T-helper 2 cell treated with Interferon-gamma antibody and Interleukin-4, amounts not matched to agents 5 μg/mL and 100 μg/mL, for 36 hours (primary cell): ENCODE measurements around the gene HS1BP3.

Experiments
- DNase-seq: peaks from one replicate; pipeline ENCODE4 v3.0.0; 2021; ENCODE audit warnings: low spot score
- H3K27ac Mint-ChIP-seq: one replicate; pipeline ENCODE4 v1.8.0; 2021; ENCODE audit warnings: mild to moderate bottlenecking, mixed read lengths
- H3K27me3 Mint-ChIP-seq: one replicate; pipeline ENCODE4 v1.8.0; 2021; ENCODE audit warnings: low read depth, mixed read lengths
- H3K36me3 Mint-ChIP-seq: one replicate; pipeline ENCODE4 v1.8.0; 2021; ENCODE audit warnings: low read depth, mixed read lengths
- H3K4me1 Mint-ChIP-seq: one replicate; pipeline ENCODE4 v1.8.0; 2021; ENCODE audit warnings: low read depth, mixed read lengths
- H3K4me3 Mint-ChIP-seq: one replicate; pipeline ENCODE4 v1.8.0; 2022; ENCODE audit warnings: mild to moderate bottlenecking, moderate library complexity, mixed read lengths
- H3K9me3 Mint-ChIP-seq: one replicate; pipeline ENCODE4 v1.8.0; 2021; ENCODE audit warnings: mixed read lengths

The HS1BP3 gene

DNA sequence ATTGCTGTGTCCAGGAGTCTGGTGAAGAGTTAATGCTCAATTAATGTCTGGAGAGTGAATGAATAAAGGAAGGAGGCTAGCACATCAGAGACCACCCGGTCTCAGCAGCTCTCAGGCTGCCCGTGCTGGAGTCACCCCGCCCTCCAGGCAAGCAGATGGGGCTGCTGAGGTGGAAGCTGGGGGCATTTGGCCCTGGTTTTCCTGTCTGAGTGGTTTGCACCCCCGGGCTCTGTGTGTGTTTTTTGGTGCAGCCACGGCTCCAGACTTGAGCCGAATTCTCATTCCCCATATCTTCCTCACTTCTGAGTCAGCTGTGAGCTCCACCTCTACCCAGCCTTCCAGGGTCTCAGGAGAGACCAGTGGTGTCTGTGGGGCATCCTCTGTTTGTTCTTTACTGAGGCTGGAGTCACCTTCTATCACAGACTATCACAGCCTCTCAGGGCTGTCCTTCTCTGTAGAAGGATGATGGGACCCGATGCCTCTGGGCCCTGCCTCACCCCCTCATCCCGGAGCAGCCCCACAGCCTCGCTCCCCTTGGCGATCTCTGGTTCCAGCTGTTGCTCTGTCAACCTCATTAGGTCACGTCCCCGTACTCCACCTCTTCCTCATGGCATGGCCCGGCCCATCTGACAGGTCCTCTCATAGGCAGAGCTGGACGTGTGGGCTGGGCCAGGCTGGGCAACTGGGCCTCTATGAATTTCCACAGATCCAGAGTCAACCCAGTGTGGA, 60.8 kb downstream of the HS1BP3 start:
- DNase-seq: no peak
- Mint-ChIP-seq H3K4me3 (no peak overlapping the region), H3K36me3 (no peaks in the 10 kb centered on the region), H3K9me3 (no peaks in the 10 kb centered on the region), H3K27me3 (no peaks in the 10 kb centered on the region), H3K4me1 (no peaks in the 10 kb centered on the region), H3K27ac (no peak overlapping the region)

- Mint-ChIP-seq H3K4me1 (no peaks in the 10 kb centered on the region), H3K36me3 (no peaks in the 10 kb centered on the region), H3K27me3 (no peaks in the 10 kb centered on the region), H3K27ac (no peak overlapping the region), H3K9me3 (no peaks in the 10 kb centered on the region), H3K4me3 (no peak overlapping the region)
- DNase-seq: no peak
Observed at GRCh38 chr2:20588918-20589871, 61.7 kb downstream of the HS1BP3 start.

GRCh38 chr2:20585710-20586594, 64.9 kb downstream of the HS1BP3 start:
- Mint-ChIP-seq H3K27ac (no peak overlapping the region), H3K36me3 (no peaks in the 10 kb centered on the region), H3K27me3 (no peaks in the 10 kb centered on the region), H3K9me3 (no peaks in the 10 kb centered on the region), H3K4me1 (no peaks in the 10 kb centered on the region), H3K4me3 (no peak overlapping the region)
- no peak for DNase-seq

DNA sequence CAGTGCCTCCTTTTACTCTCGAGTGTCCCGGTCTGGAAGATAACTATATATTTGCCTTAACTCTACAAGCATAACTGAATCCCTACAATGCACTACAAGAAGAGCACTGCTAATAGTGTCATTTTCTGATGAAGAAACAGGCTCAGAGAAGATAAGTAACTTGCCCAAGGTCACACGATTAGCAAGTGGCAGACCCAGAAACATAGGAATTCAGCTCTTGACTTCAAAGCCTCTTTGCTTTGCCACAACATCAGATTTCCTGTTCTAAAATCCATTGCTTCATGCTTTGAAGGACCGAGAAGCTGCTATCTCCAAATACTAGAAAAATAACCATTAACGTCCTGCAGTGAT, 65.6 kb downstream of the HS1BP3 start:
- H3K9me3 Mint-ChIP-seq: no peaks in the 10 kb centered on the region
- H3K27ac Mint-ChIP-seq: no peak overlapping the region
- no peak for DNase-seq
- H3K4me1 Mint-ChIP-seq: peaks cover 2% of the 10 kb centered on the region
- no peaks in the 10 kb centered on the region for H3K27me3 Mint-ChIP-seq
- H3K4me3 Mint-ChIP-seq: no peak overlapping the region
- H3K36me3 Mint-ChIP-seq: no peaks in the 10 kb centered on the region

DNA sequence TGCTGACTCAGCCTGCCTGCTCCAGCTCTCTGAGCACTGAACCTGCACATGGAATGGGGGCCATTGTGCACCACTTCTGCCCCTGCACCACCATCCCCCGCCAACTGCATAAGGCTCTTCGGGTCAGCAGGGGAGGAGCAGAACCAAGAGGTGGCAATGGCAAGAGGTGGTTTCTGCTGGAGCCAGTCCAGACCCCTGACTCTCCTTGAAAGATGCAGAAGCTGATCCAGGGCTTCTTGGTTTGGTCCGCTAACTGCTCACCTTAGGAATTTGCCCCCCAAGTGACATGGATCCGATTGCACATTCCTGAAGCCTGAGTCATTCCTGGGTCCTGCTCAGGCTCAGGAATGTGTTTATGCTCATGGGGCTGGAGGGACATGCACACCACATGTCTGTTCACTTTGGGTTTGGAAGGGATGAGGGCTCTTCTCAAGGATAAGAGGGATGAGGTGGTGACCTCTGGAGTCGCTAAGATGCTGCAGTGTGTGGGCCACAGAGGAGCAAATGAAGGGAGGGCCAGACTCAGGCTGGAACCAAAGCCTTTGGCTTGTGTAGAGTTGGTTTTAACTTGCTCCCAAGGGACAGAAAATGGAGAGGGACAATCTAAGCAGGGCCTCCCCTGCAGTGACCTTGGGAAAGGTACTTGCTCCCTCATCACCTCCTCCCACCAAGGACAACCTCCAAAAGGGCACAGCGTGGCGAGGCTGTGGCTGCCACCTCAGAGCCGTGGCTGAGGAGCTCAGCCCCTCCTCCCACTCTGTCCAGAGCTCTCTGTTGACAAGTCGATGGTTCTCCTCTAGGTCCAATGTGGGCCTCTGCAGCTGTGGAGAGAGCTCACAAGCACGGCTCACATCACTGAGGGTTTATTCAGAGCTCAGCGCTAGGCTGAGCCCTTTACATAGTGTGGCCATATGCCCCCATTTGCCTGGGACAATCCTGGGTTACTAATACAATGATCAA, 66.2 kb downstream of the HS1BP3 start:
- Mint-ChIP-seq H3K36me3 (no peaks in the 10 kb centered on the region), H3K4me1 (peaks cover 4% of the 10 kb centered on the region), H3K9me3 (no peaks in the 10 kb centered on the region), H3K4me3 (no peak overlapping the region), H3K27me3 (no peaks in the 10 kb centered on the region), H3K27ac (no peak overlapping the region)
- DNase-seq: no peak

DNA sequence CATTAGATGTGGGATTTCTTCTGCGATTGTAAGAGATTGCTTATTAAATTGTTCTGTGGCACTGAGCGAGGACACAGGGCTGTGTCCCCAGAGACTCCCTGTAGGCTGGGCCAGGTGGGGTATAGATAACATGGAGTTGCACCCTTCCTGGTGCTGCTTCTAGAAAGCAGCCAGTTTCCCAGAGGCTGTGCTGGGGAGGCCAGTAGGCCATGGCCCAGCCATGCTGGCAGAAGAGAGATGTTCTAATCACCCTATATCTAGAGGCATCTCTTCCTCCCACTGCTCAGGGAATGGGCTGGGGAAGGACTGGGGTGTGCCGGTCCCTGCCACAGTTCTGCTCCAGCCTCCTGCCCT, 66.9 kb downstream of the HS1BP3 start:
- no peak overlapping the region for H3K27ac Mint-ChIP-seq
- H3K9me3 Mint-ChIP-seq: no peaks in the 10 kb centered on the region
- H3K36me3 Mint-ChIP-seq: no peaks in the 10 kb centered on the region
- H3K4me1 Mint-ChIP-seq: peaks cover 4% of the 10 kb centered on the region
- no peaks in the 10 kb centered on the region for H3K27me3 Mint-ChIP-seq
- no peak overlapping the region for H3K4me3 Mint-ChIP-seq
- DNase-seq: no peak

GRCh38 chr2:20583425-20583881, 67.4 kb downstream of the HS1BP3 start:
- no peaks in the 10 kb centered on the region for H3K36me3 Mint-ChIP-seq
- H3K4me3 Mint-ChIP-seq: no peak overlapping the region
- H3K4me1 Mint-ChIP-seq: peaks cover 4% of the 10 kb centered on the region
- no peaks in the 10 kb centered on the region for H3K9me3 Mint-ChIP-seq
- no peak for DNase-seq
- no peaks in the 10 kb centered on the region for H3K27me3 Mint-ChIP-seq
- no peak overlapping the region for H3K27ac Mint-ChIP-seq

GRCh38 chr2:20582600-20583221, 68.2 kb downstream of the HS1BP3 start:
- Mint-ChIP-seq H3K4me1 (peaks cover 4% of the 10 kb centered on the region), H3K27me3 (no peaks in the 10 kb centered on the region), H3K27ac (no peak overlapping the region), H3K9me3 (no peaks in the 10 kb centered on the region), H3K4me3 (no peak overlapping the region), H3K36me3 (no peaks in the 10 kb centered on the region)
- DNase-seq: no peak

GRCh38 chr2:20580690-20581437, 70.0 kb downstream of the HS1BP3 start:
- Mint-ChIP-seq H3K27ac (no peak overlapping the region), H3K4me3 (no peak overlapping the region), H3K4me1 (peaks cover 19% of the 10 kb centered on the region), H3K9me3 (peaks cover 6% of the 10 kb centered on the region), H3K27me3 (no peaks in the 10 kb centered on the region), H3K36me3 (peaks cover 9% of the 10 kb centered on the region)
- no peak for DNase-seq

DNA sequence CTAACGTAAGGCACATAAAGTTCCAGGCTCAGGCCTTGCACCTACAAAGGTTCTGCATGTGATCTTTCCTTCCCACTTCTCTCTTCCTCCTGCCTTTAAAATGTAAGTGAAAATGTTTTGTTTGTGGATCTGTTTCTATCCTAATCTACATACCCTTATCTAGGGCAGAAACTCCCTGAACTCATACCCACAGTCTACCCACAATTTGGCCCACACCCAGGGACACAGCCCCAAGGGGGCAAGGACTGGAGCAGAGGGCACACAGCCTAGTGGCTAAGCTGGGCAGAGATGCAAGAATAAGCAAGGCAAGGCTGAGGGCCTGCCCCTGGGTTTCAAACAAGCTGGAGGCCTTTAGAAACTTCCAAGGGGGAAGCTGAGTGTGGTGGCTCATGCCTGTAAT, 71.0 kb downstream of the HS1BP3 start:
- Mint-ChIP-seq H3K27ac (peak overlapping the region; percentile 12), H3K36me3 (peaks cover 10% of the 10 kb centered on the region), H3K4me1 (peaks cover 24% of the 10 kb centered on the region), H3K9me3 (peaks cover 6% of the 10 kb centered on the region), H3K4me3 (no peak overlapping the region), H3K27me3 (no peaks in the 10 kb centered on the region)
- no peak for DNase-seq

- peaks cover 10% of the 10 kb centered on the region for H3K36me3 Mint-ChIP-seq
- H3K27ac Mint-ChIP-seq: no peak overlapping the region
- H3K4me3 Mint-ChIP-seq: no peak overlapping the region
- H3K27me3 Mint-ChIP-seq: no peaks in the 10 kb centered on the region
- DNase-seq: no peak
- H3K4me1 Mint-ChIP-seq: peaks cover 24% of the 10 kb centered on the region
- peaks cover 6% of the 10 kb centered on the region for H3K9me3 Mint-ChIP-seq
Observed at GRCh38 chr2:20578895-20579825, 71.7 kb downstream of the HS1BP3 start.
